GM19239 (cell line): Measurements from ENCODE around the gene ATP8A2.
"Not testable (repeated sequence)": the region's sequence is repeated elsewhere in the genome, so short reads cannot be mapped to it uniquely, and the experiment has no call there.

Experiments
- DNase-seq: peaks from one replicate; pipeline ENCODE4 v3.0.0; 2011; ENCODE audit warnings: low spot score; ENCODE audit not compliant: insufficient read length
- FAIRE-seq: peaks from 2 replicates; lab custom pipeline; 2011; peaks lifted over from hg19 to GRCh38; lab: Jason Lieb, UNC

Gene ATP8A2

GRCh38 chr13:25927932-25928331 is 556.2 kb downstream of the ATP8A2 start:
- DNase-seq, result no peak
- no peak for FAIRE-seq

GRCh38 chr13:25928941-25929505 is 557.2 kb downstream of the ATP8A2 start:
- DNase-seq (no peak), FAIRE-seq (no peak)

- FAIRE-seq, result no peak
- DNase-seq, result no peak
Observed at GRCh38 chr13:25929816-25930215, 558.0 kb downstream of the ATP8A2 start.

- FAIRE-seq, result no peak
Observed at GRCh38 chr13:25930653-25931052, 558.9 kb downstream of the ATP8A2 start.

GRCh38 chr13:25932365-25932764 is 560.6 kb downstream of the ATP8A2 start:
- DNase-seq (no peak), FAIRE-seq (no peak)

More at GRCh38 chr13:25930653-25931052, 558.9 kb downstream of the ATP8A2 start:
- DNase-seq, result no peak

GRCh38 chr13:25933520-25933919 is 561.7 kb downstream of the ATP8A2 start:
- FAIRE-seq (no peak), DNase-seq (no peak)

GRCh38 chr13:25934127-25934526 is 562.4 kb downstream of the ATP8A2 start:
- FAIRE-seq, result no peak
- DNase-seq, result no peak

GRCh38 chr13:25939961-25940687 is 568.4 kb downstream of the ATP8A2 start:
- FAIRE-seq (no peak), DNase-seq (no peak)

- no peak for DNase-seq
- no peak for FAIRE-seq
Observed at GRCh38 chr13:25943081-25943480, 571.3 kb downstream of the ATP8A2 start.

GRCh38 chr13:25943658-25944057 is 571.9 kb downstream of the ATP8A2 start:
- no peak for FAIRE-seq
- no peak for DNase-seq

GRCh38 chr13:25945596-25945995 is 573.8 kb downstream of the ATP8A2 start:
- DNase-seq (no peak), FAIRE-seq (no peak)

GRCh38 chr13:25946321-25946720 is 574.5 kb downstream of the ATP8A2 start:
- FAIRE-seq, result no peak

GRCh38 chr13:25948910-25949309 is 577.1 kb downstream of the ATP8A2 start:
- FAIRE-seq (no peak), DNase-seq (no peak)

More at GRCh38 chr13:25946321-25946720, 574.5 kb downstream of the ATP8A2 start:
- DNase-seq, result no peak

GRCh38 chr13:25951831-25952230 is 580.1 kb downstream of the ATP8A2 start:
- FAIRE-seq, result no peak
- no peak for DNase-seq

- not testable (repeated sequence) for DNase-seq, FAIRE-seq
Observed at GRCh38 chr13:25954080-25954479, 582.3 kb downstream of the ATP8A2 start.

GRCh38 chr13:25954943-25955342 is 583.2 kb downstream of the ATP8A2 start:
- not testable (repeated sequence) for DNase-seq, FAIRE-seq

GRCh38 chr13:25958986-25959385 is 587.2 kb downstream of the ATP8A2 start:
- FAIRE-seq (no peak), DNase-seq (no peak)

- DNase-seq, result no peak
- no peak for FAIRE-seq
Observed at GRCh38 chr13:25961294-25961693, 589.5 kb downstream of the ATP8A2 start.

GRCh38 chr13:25963674-25964073 is 591.9 kb downstream of the ATP8A2 start:
- FAIRE-seq, result no peak
- no peak for DNase-seq

GRCh38 chr13:25965596-25965995 is 593.8 kb downstream of the ATP8A2 start:
- no peak for DNase-seq
- no peak for FAIRE-seq

- FAIRE-seq (no peak), DNase-seq (no peak)
Observed at GRCh38 chr13:25966086-25966485, 594.3 kb downstream of the ATP8A2 start.

- no peak for FAIRE-seq
- no peak for DNase-seq
Observed at GRCh38 chr13:25967144-25967543, 595.4 kb downstream of the ATP8A2 start.
